SKM-1 (cell line): ENCODE data around the gene ZC3H12C.
"Not testable (repeated sequence)": the region's sequence is repeated elsewhere in the genome, so short reads cannot be mapped to it uniquely, and the experiment has no call there.

Experiments
- DNase-seq: peaks from one replicate; lab custom pipeline; 2025; ENCODE audit not compliant: unreplicated experiment; lab: John Stamatoyannopoulos, UW

ZC3H12C gene

GRCh38 chr11:110176366-110177085, 83.3 kb downstream of the ZC3H12C start:
- DNase-seq: no peak

DNA sequence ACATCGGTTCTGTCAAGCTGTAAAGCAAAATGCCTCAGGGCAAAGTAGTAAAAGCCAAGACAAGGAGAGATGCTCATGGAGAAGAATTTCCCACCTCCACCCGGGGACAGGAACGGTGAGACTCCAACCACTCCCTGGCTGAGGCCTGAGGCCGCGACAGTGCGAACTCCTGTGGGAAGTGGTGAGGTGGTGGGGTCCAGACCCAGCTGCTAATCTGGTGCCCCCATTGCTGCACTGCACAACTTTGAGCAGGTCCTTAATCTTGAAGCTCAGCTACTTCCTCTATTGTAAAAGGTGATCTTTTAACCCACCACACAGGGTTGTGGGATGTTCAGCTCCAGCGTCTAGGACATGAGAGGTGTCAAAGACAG, 83.9 kb downstream of the ZC3H12C start:
- DNase-seq: no peak

- DNase-seq: no peak
Observed at GRCh38 chr11:110179064-110179463, 85.9 kb downstream of the ZC3H12C start.

GRCh38 chr11:110182886-110183285, 89.7 kb downstream of the ZC3H12C start:
- DNase-seq: no peak

- DNase-seq: no peak
Observed at GRCh38 chr11:110184456-110184855, 91.3 kb downstream of the ZC3H12C start.

GRCh38 chr11:110185121-110185591, 92.0 kb downstream of the ZC3H12C start:
- DNase-seq: no peak

DNA sequence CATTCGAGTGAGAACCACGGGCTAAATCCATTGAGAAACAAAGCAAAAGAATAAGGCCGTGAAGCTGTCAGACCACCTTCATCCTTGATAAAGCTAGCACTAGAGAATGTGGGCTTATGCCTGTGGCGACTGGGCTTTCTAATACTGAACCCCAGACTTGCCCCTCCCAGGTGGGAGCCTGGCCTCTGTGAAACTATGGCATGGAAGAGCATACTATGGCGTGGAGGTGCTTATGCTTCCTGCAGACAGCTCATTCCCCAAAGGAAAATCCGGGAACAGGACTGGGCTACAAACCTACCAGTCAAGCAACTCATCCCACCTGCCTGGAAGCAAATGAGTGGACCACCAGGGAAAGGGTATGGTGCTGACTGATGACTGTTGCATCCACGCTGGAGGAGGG, 92.4 kb downstream of the ZC3H12C start:
- no peak for DNase-seq

- DNase-seq: no peak
Observed at GRCh38 chr11:110186456-110186855, 93.3 kb downstream of the ZC3H12C start.

GRCh38 chr11:110186867-110187266, 93.7 kb downstream of the ZC3H12C start:
- DNase-seq: no peak

GRCh38 chr11:110187731-110188130, 94.5 kb downstream of the ZC3H12C start:
- DNase-seq: no peak

GRCh38 chr11:110190885-110191284, 97.7 kb downstream of the ZC3H12C start:
- no peak for DNase-seq

DNA sequence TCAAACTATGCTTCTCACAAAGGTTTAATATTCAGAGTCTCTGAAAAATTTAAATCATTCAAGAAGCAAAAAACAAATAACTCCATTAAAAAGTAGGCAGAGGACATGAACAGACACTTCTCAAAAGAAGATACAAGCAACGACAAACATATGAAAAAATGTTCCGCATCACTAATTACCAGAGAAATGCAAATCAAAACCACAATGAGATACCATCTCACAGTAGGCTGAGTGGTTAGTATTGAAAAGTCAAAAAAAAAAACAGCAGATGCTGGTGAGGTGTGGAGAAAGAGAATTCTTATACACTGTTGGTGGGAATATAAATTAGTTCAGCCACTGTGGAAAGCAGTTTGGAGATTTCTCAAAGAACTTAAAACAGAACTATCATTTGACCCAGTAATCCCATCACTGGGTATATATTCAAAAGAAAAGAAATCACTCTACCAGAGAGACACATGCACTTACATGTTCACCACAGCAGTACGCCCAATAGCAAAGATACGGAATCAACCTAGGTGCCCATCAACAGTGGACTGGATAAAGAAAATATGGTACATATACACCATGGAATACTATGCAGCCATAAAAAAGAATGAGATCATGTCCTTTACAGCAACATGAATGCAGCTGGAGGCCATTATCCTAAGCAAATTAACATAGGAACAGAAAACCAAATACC, 99.6 kb downstream of the ZC3H12C start:
- not testable (repeated sequence) for DNase-seq

DNA sequence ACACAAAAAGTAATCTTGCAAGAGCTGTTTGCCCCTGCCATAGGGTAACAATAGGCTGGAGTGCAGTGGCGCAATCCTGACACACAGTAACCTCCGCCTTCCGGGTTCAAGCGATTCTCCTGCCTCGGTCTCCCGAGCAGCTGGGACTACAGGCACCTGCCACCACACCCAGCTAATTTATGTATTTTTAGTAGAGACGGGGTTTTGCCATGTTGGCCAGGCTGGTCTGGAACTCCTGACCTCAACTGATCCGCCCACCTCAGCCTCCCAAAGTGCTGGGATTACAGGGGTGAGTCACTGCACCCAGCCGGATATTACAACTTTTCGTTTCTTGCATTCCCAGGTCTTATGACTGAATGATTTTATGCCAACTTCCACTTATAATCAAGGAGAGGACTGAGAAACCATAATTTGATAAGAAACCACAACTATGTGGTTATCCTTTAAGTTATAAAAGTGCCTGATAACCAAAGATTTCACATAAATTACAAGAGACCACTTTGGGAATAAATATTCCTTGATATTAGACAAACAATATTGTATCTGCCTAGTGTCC, 101.1 kb downstream of the ZC3H12C start:
- DNase-seq: not testable (repeated sequence)

GRCh38 chr11:110196241-110196754, 103.1 kb downstream of the ZC3H12C start:
- DNase-seq: no peak

DNA sequence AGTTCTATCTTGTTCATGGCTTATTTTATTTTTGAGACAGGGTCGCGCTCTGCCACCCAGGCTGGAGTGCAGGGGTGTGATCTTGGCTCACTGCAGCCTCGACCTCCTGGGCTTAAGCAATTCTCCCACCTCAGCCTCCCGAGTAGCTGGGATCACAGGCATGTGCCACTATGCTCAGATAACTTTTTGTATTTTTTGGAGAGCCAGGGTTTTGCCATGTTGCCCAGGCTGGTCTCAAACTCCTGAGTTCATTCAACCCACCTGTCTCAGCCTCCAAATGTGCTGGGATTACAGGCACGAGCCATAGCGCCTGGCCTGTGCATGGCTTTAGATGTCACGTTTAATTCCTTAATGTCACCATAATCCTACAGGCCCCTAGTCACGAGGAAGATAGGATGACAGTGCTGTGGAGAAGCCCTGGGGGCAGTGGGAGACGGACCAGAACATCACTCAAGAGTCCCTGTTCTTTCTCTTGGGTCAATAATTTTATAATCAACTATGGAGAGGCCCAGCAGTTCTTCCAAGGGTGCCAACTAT, 103.8 kb downstream of the ZC3H12C start:
- no peak for DNase-seq

DNA sequence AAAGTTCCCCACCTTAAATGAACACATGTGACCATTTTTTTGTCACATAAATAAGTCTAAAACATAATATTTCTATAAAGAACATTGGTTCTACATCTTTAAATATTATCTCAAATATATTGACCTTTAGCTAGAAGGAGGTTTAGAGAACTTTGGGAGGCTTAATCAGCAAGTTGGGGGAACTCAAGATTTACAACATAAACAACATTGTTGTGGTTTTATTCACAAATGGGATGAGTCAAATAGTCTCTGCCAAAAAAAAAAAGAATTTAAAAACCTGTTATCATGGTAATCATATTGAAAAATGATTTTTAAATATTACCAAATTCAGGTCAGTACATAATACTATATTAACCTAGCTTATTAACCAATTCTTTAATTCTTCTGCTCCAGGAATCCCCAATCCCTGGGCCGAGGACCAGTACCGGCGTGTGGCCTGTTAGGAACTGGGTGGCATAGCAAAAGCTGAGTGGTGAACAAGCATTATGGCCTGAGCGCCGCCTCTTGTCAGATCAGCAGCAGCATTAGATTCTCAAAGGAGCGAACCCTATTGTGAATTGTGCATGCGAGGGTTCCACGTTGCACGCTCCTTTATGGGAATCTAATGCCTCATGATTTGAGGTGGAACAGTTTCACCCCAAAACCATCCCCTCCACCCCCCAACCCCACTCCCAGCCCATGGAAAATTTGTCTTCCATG, 105.0 kb downstream of the ZC3H12C start:
- DNase-seq: no peak

GRCh38 chr11:110199184-110199981, 106.2 kb downstream of the ZC3H12C start:
- no peak for DNase-seq

GRCh38 chr11:110200241-110200640, 107.0 kb downstream of the ZC3H12C start:
- no peak for DNase-seq

DNA sequence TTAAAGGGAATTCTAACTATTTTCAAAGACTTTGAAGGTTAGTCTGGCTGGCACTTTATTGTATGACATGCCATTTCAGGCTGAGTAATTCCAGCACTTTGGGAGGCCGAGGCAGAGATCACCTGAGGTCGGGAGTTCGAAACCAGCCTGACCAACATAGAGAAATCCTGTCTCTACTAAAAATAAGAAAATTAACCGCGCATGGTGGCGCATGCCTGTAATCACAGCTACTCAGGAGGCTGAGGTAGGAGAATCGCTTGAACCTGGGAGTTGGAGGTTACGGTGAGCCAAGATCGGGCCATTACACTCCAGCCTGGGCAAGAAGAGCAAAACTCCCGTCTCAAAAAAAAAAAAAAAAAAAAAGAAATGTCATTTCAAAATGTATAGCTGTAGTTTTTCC, 107.6 kb downstream of the ZC3H12C start:
- DNase-seq: no peak

DNA sequence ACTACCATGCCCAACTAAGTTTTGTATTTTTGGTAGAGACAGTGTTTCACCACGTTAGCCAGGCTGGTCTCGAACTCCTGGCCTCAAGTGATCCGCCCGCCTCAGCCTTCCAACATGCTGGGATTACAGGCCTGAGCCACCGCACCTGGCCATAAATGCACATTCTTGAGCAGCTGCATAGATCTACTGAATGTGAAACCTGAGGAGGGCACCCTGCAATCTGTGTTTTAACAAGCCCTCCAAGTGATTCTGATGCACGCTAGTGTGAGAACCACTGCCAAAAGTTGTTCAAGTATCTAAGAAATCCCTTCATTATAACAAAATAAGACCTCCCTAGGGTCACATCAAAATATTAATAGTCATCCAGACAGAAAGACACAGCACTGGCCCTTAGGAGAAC, 113.9 kb downstream of the ZC3H12C start:
- DNase-seq: no peak
